Neural cell (in vitro differentiated cells): Measurements from ENCODE around the gene NHERF2. TPM values are rescaled to one million over a fixed set of nuclear protein-coding genes. Genes with fewer than 3 reads are reported as not detected.

ENCODE experiments used
- H2AFZ ChIP-seq: fragments of 200-600, 300-800 bp; sonication (generic), shearing (Covaris generic); 2 replicates; pipeline ENCODE4 v1.6.0; 2014; ENCODE audit warnings: low read depth, mild to moderate bottlenecking, antibody characterized with exemption, low read length, moderate library complexity
- H3F3A ChIP-seq: fragments of 200-600 bp; shearing (Covaris generic); 2 replicates; pipeline ENCODE4 v1.6.1; 2016; ENCODE audit warnings: mild to moderate bottlenecking, moderate library complexity, mixed read lengths, antibody characterized with exemption, low read length; ENCODE audit not compliant: insufficient read depth, poor library complexity, severe bottlenecking
- H3K27ac ChIP-seq: fragments of 200-600, 300-800 bp; sonication (generic), shearing (Covaris generic); 2 replicates; pipeline ENCODE4 v1.5.1; 2014; ENCODE audit warnings: mild to moderate bottlenecking, low read length, moderate library complexity
- H3K27me3 ChIP-seq: fragments of 300-800, 200-600 bp; sonication (generic), shearing (Covaris generic); 2 replicates; pipeline ENCODE4 v1.6.0; 2014; ENCODE audit warnings: mild to moderate bottlenecking, low read depth, low read length, moderate library complexity; ENCODE audit not compliant: insufficient read depth
- H3K36me3 ChIP-seq: fragments of 300-800, 200-600 bp; sonication (generic), shearing (Covaris generic); 2 replicates; pipeline ENCODE4 v1.5.1; 2014; ENCODE audit warnings: mild to moderate bottlenecking, antibody characterized with exemption, low read length, moderate library complexity; ENCODE audit not compliant: insufficient read depth
- H3K4me2 ChIP-seq: fragments of 300-800, 200-600 bp; sonication (generic), shearing (Covaris generic); 2 replicates; pipeline ENCODE4 v1.6.0; 2014; ENCODE audit warnings: mild to moderate bottlenecking, low read length
- H3K4me3 ChIP-seq: fragments of 300-800, 200-600 bp; sonication (generic), shearing (Covaris generic); 2 replicates; pipeline ENCODE4 v1.5.1; 2014; ENCODE audit warnings: mild to moderate bottlenecking, low read length, moderate library complexity
- H3K79me2 ChIP-seq: fragments of 200-600 bp; shearing (Covaris generic); replicated peaks from 2 replicates; pipeline ENCODE4 v1.6.0; 2014; ENCODE audit warnings: mild to moderate bottlenecking, low read length, moderate library complexity; ENCODE audit not compliant: insufficient read depth
- H3K9ac ChIP-seq: fragments of 300-800, 200-600 bp; sonication (generic), shearing (Covaris generic); 2 replicates; pipeline ENCODE4 v1.6.1; 2016; ENCODE audit warnings: mild to moderate bottlenecking, low read length, mixed read lengths
- H3K9me2 ChIP-seq: fragments of 200-600 bp; shearing (Covaris generic); 2 replicates; pipeline ENCODE4 v1.6.1; 2016; ENCODE audit warnings: mild to moderate bottlenecking, low read length, mixed read lengths; ENCODE audit not compliant: insufficient read depth
- H3K9me3 ChIP-seq: fragments of 200-600, 300-800 bp; sonication (generic), shearing (Covaris generic); 2 replicates; pipeline ENCODE4 v1.6.1; 2016; ENCODE audit warnings: mild to moderate bottlenecking, mixed run types, low read length, moderate library complexity, mixed read lengths
- H4K20me1 ChIP-seq: fragments of 200-600 bp; shearing (Covaris generic); 2 replicates; pipeline ENCODE4 v1.6.1; 2016; ENCODE audit warnings: mild to moderate bottlenecking, mixed run types; ENCODE audit not compliant: insufficient read depth
- EP300 ChIP-seq: fragments of 450-650 bp; conservative IDR thresholded peaks from 2 replicates; pipeline ENCODE4 v1.6.1; 2014; ENCODE audit warnings: antibody characterized with exemption, mild to moderate bottlenecking, moderate library complexity; ENCODE audit not compliant: poor library complexity, severe bottlenecking
- EZH2 ChIP-seq: fragments of 200-600, 300-800 bp; shearing (Covaris generic), sonication (generic); IDR thresholded peaks from 2 replicates; pipeline ENCODE4 v1.6.1; 2014; ENCODE audit warnings: antibody characterized with exemption, low read length, borderline replicate concordance, mild to moderate bottlenecking; ENCODE audit not compliant: insufficient read depth, poor library complexity, severe bottlenecking
- MXI1 ChIP-seq: fragments of 450-650 bp; conservative IDR thresholded peaks from 2 replicates; pipeline ENCODE4 v1.6.1; 2014; ENCODE audit warnings: antibody characterized with exemption, mild to moderate bottlenecking; ENCODE audit not compliant: poor library complexity, severe bottlenecking
- POLR2AphosphoS5 ChIP-seq: IDR thresholded peaks from 2 replicates; pipeline ENCODE4 v1.6.1; 2012
- RAD21 ChIP-seq: fragments of 450-650 bp; conservative IDR thresholded peaks from 2 replicates; pipeline ENCODE4 v1.6.1; 2014; ENCODE audit warnings: antibody characterized with exemption, mild to moderate bottlenecking, moderate library complexity
- SMC3 ChIP-seq: fragments of 450-650 bp; conservative IDR thresholded peaks from 2 replicates; pipeline ENCODE4 v1.6.1; 2014; ENCODE audit warnings: antibody characterized with exemption, mild to moderate bottlenecking, moderate library complexity; ENCODE audit not compliant: poor library complexity
- TAF1 ChIP-seq: IDR thresholded peaks from 2 replicates; pipeline ENCODE4 v1.6.1; 2012; ENCODE audit warnings: low read depth
- polyA plus RNA-seq: library from polyadenylated mRNA; depleted of rRNA; stranded (reverse); fragments of >200 nt; gene quantifications from 2 replicates; pipeline ENCODE4 v1.2.3, GENCODE V29; 2014
- TF ChIP-seq, protein P1 (sequence below): IDR thresholded peaks from 2 replicates; pipeline ENCODE4 v1.6.1; 2012; ENCODE audit warnings: borderline replicate concordance
- TF ChIP-seq, protein P2 (sequence below): fragments of 450-650 bp; IDR thresholded peaks from 2 replicates; pipeline ENCODE4 v1.5.1; 2014; ENCODE audit warnings: antibody characterized with exemption, mild to moderate bottlenecking, moderate library complexity; ENCODE audit not compliant: poor library complexity, severe bottlenecking

Gene NHERF2
- polyA plus RNA-seq, 1 donor from 2014 or later: 3.4 TPM

DNA sequence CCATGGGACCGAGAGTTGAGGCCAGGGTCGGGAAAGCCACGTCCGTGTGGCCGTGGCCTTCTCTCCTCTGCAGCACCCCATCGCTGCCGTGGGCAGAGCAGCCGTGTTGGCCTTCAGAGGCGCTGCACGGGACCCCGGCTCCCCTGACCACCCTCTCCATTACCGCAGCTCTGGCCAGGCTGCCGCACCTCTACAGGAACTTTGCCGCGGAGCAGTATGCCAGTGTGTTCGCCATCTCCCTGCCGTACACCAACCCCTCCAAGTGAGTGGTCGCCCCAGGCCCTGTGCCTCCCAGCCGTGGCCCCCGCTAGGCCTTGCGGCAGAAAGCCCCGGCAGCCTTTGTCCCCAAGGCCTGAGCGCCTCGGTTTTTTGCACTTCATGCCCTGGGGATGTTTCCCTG lies 48.9 kb downstream of the NHERF2 start:
- Histone ChIP-seq H3K36me3 (no peaks in the 10 kb centered on the region), H3K9me3 (no peaks in the 10 kb centered on the region), H4K20me1 (no peaks in the 10 kb centered on the region), H3K27me3 (no peaks in the 10 kb centered on the region), H3K9me2 (no peaks in the 10 kb centered on the region), H3K4me2 (no peak overlapping the region), H3K27ac (no peak overlapping the region), H2AFZ (no peak overlapping the region), H3F3A (no peaks in the 10 kb centered on the region), H3K9ac (no peak overlapping the region), H3K4me3 (no peak overlapping the region), H3K79me2 (no peaks in the 10 kb centered on the region)
- TF ChIP-seq EZH2 (no peak), SMC3 (no peak), EP300 (no peak), POLR2AphosphoS5 (no peak), RAD21 (no peak)
- TF ChIP-seq, protein P1, sequence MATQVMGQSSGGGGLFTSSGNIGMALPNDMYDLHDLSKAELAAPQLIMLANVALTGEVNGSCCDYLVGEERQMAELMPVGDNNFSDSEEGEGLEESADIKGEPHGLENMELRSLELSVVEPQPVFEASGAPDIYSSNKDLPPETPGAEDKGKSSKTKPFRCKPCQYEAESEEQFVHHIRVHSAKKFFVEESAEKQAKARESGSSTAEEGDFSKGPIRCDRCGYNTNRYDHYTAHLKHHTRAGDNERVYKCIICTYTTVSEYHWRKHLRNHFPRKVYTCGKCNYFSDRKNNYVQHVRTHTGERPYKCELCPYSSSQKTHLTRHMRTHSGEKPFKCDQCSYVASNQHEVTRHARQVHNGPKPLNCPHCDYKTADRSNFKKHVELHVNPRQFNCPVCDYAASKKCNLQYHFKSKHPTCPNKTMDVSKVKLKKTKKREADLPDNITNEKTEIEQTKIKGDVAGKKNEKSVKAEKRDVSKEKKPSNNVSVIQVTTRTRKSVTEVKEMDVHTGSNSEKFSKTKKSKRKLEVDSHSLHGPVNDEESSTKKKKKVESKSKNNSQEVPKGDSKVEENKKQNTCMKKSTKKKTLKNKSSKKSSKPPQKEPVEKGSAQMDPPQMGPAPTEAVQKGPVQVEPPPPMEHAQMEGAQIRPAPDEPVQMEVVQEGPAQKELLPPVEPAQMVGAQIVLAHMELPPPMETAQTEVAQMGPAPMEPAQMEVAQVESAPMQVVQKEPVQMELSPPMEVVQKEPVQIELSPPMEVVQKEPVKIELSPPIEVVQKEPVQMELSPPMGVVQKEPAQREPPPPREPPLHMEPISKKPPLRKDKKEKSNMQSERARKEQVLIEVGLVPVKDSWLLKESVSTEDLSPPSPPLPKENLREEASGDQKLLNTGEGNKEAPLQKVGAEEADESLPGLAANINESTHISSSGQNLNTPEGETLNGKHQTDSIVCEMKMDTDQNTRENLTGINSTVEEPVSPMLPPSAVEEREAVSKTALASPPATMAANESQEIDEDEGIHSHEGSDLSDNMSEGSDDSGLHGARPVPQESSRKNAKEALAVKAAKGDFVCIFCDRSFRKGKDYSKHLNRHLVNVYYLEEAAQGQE: no peak

DNA sequence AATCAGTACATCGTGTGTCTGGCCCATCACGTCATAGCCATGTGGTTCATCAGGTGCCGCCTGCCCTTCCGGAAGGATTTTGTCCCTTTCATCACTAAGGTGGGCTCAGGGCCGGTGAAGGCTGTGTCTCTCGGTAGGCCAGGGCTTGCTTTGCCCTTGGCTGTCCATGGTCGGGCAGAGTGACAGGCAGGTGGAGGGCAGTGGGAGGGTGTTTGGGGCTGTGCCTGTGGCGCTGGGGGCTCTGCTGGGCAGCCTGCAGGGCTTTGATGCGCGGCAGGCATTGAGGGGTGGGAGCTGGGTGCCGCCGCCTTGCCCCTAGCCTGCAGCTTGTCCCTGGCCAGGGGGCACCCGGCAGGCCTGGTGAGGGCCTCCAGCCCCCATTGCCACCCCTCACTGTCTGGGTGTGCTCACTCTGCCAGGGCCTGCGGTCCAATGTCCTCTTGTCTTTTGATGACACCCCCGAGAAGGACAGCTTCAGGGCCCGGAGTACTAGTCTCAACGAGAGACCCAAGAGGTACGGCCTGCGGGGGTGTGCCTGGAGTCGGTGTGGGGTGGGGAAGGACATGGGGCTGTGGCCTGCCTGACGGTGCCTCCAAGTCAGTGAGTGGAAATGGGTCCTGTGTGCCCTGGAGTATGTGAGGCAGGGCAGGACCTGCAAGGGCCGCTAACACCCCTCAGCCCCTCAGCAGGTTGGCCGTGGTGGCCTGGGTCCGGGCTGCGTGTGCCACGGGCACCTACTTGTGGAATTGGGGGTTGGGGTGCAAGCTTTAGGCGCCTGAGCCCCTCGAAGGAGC lies 49.6 kb downstream of the NHERF2 start:
- H3K27ac ChIP-seq: no peak overlapping the region
- H2AFZ ChIP-seq: no peak overlapping the region
- H3K4me3 ChIP-seq: no peak overlapping the region
- no peak overlapping the region for H3K4me2 ChIP-seq
- no peaks in the 10 kb centered on the region for H3K9me3 ChIP-seq
- no peaks in the 10 kb centered on the region for H3K9me2 ChIP-seq
- H3F3A ChIP-seq: no peaks in the 10 kb centered on the region
- H3K27me3 ChIP-seq: no peaks in the 10 kb centered on the region
- no peaks in the 10 kb centered on the region for H4K20me1 ChIP-seq
- no peak overlapping the region for H3K9ac ChIP-seq
- H3K79me2 ChIP-seq: no peaks in the 10 kb centered on the region
- TF ChIP-seq, protein P1: no peak
- TF ChIP-seq SMC3 (no peak), MXI1 (no peak), EZH2 (no peak), EP300 (no peak), RAD21 (no peak), TAF1 (no peak), POLR2AphosphoS5 (no peak)
- TF ChIP-seq, protein P2, sequence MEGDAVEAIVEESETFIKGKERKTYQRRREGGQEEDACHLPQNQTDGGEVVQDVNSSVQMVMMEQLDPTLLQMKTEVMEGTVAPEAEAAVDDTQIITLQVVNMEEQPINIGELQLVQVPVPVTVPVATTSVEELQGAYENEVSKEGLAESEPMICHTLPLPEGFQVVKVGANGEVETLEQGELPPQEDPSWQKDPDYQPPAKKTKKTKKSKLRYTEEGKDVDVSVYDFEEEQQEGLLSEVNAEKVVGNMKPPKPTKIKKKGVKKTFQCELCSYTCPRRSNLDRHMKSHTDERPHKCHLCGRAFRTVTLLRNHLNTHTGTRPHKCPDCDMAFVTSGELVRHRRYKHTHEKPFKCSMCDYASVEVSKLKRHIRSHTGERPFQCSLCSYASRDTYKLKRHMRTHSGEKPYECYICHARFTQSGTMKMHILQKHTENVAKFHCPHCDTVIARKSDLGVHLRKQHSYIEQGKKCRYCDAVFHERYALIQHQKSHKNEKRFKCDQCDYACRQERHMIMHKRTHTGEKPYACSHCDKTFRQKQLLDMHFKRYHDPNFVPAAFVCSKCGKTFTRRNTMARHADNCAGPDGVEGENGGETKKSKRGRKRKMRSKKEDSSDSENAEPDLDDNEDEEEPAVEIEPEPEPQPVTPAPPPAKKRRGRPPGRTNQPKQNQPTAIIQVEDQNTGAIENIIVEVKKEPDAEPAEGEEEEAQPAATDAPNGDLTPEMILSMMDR: no peak
- H3K36me3 ChIP-seq: no peaks in the 10 kb centered on the region
